ENCODE measurements around the gene DDR1.

DNA sequence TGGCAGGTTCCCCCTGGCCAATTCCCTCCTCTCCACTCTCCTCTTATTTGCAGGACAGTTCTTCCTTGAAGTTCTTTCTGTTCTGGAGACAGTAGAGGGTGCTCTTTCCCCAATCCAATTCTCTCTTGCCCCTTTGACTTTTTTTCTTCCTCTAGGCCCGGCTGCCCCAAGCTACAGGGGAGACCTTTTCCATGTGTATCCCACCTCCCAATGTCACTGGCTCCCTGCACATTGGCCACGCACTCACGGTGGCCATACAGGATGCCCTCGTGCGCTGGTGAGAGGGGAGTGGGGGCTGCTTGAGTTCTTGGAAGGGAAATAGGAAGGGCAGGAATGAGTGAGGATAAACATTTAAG lies 31.2 kb downstream of the DDR1 start:
- TF ChIP-seq EP300 (IDR thresholded peaks at IDR 0.05; ENCODE audit: borderline replicate concordance) (no peak), ZBTB7A (IDR thresholded peaks at IDR 0.05; ENCODE audit: low read depth) (no peak)
